Left lung (tissue), 10 donors: ENCODE data around the gene C11orf68. TPM values are rescaled to one million over a fixed set of nuclear protein-coding genes. Genes with fewer than 3 reads are reported as not detected.
A peak's percentile ranks its signal among the peaks of the same experiment; 100 is the strongest.

Experiments used
- ATAC-seq: fragments of 200-7000 bp; cut with Tn5 transposase; one replicate; pipeline ENCODE4 v1.9.1; 2020; ENCODE audit warnings: moderate library complexity
- DNase-seq, 4 donors: peaks; one replicate each; pipeline ENCODE4 v3.0.0-alpha.2; 2013 to 2020
- H3K27ac ChIP-seq, 2 donors: fragments of 200-600 bp; sonication (generic) in 1 of 2; one replicate each; pipeline versions ENCODE4 v1.5.0 to v1.8.0; 2020 to 2021
- H3K27me3 ChIP-seq, 2 donors: fragments of 200-600 bp; sonication (generic) in 1 of 2; one replicate each; pipeline versions ENCODE4 v1.5.0 to v1.8.0; 2020 to 2021
- H3K36me3 ChIP-seq, 2 donors: fragments of 200-600 bp; sonication (generic) in 1 of 2; one replicate each; pipeline versions ENCODE4 v1.5.0 to v1.8.0; 2020 to 2021
- H3K4me1 ChIP-seq, 2 donors: fragments of 200-600 bp; one replicate each; pipeline ENCODE4 v1.8.0; 2021
- H3K4me3 ChIP-seq, 2 donors: fragments of 200-600 bp; sonication (generic) in 1 of 2; one replicate each; pipeline versions ENCODE4 v1.5.0 to v1.8.0; 2020 to 2021; ENCODE audit warnings: mild to moderate bottlenecking in 1 of 2
- H3K9me3 ChIP-seq, 2 donors: fragments of 200-600 bp; sonication (generic) in 1 of 2; one replicate each; pipeline versions ENCODE4 v1.5.0 to v1.8.0; 2020 to 2021
- intact Hi-C, 2 donors: fragments of 100-400 bp; cut with DNase I; formaldehyde crosslinking; loops; one replicate each; pipeline versions ENCODE4 v1.11.2 to v1.14.2; 2022
- polyA plus RNA-seq, 6 donors: library from polyadenylated mRNA; unstranded; fragments of 120-200 nt; gene quantifications; one replicate each; pipeline ENCODE4 v1.2.1, GENCODE V29; 2013; ENCODE audit not compliant: insufficient read length in 6 of 6
- total RNA-seq, 2 donors: library from RNA; stranded (reverse); fragmentation: NEBNext Ultra II Directional; extraction: Animal tissue kit (Norgen Biotek cat#: 25700); gene quantifications; one replicate each; pipeline ENCODE4 v1.2.1, GENCODE V29; 2021
- TF ChIP-seq, protein P1 (sequence below), 2 donors: fragments of 200-600 bp; sonication (generic) in 1 of 2; IDR thresholded peaks; one replicate each; pipeline versions ENCODE4 v1.5.0 to v1.8.0; 2021; ENCODE audit warnings: antibody characterized with exemption in 2 of 2
- donor health status: DM: no; HTN: yes; CAD: no.
- donor health status: DM: no; HTN: no; CAD: no.

C11orf68 gene
- total and polyA plus RNA-seq, 8 donors = 29.6 to 36.9 (median 34.2) TPM

DNA sequence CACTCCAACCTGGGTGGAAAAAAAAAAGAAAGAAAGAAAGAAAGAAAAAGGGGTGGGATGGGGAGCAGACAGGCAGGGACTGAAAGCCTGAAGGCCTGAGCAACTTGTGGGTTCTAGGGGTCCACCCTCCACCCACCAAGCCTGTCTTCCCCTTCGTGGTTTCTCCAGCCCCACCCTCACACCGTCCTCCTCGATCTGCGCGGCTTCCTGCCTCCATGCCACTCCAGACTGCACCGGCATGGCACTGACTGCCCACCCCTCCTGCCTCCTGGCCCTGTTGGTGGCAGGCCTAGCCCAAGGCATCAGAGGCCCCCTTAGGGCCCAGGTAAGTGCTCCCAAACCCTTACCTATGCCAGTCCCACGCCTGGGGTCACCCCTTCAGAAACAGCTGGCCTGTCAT is 39.2 kb downstream of the C11orf68 start, which contains the start of gene CTSW:
Gene CTSW (plus strand): TSS at position 221 of the 400 bp plus-strand sequence. CDS start 18 bp downstream, at position 239.
- no peak within 1 kb of the TSS for H3K27ac ChIP-seq
- peak within 1 kb of the TSS in 1 of 2 donors; percentile 14 for H3K4me3 ChIP-seq
- peak in 1 of 4 donors; percentile 78 for DNase-seq
- peaks cover 0 to 14% of the 10 kb centered on the region in 2 donors for H3K4me1 ChIP-seq
- no peaks in the 10 kb centered on the region for H3K9me3 ChIP-seq
- H3K27me3 ChIP-seq = no peaks in the 10 kb centered on the region
- peaks cover 0 to 26% of the 10 kb centered on the region in 2 donors for H3K36me3 ChIP-seq
- intact Hi-C loops = loop anchor here in 1 of 2 donors (10.0 kb wide), 1 partner anchor 105 kb away; no protein-coding TSS in a partner anchor
- TF ChIP-seq, protein P1, sequence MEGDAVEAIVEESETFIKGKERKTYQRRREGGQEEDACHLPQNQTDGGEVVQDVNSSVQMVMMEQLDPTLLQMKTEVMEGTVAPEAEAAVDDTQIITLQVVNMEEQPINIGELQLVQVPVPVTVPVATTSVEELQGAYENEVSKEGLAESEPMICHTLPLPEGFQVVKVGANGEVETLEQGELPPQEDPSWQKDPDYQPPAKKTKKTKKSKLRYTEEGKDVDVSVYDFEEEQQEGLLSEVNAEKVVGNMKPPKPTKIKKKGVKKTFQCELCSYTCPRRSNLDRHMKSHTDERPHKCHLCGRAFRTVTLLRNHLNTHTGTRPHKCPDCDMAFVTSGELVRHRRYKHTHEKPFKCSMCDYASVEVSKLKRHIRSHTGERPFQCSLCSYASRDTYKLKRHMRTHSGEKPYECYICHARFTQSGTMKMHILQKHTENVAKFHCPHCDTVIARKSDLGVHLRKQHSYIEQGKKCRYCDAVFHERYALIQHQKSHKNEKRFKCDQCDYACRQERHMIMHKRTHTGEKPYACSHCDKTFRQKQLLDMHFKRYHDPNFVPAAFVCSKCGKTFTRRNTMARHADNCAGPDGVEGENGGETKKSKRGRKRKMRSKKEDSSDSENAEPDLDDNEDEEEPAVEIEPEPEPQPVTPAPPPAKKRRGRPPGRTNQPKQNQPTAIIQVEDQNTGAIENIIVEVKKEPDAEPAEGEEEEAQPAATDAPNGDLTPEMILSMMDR (IDR thresholded peaks at IDR 0.05) = no peak
- peak; percentile 19 for ATAC-seq

DNA sequence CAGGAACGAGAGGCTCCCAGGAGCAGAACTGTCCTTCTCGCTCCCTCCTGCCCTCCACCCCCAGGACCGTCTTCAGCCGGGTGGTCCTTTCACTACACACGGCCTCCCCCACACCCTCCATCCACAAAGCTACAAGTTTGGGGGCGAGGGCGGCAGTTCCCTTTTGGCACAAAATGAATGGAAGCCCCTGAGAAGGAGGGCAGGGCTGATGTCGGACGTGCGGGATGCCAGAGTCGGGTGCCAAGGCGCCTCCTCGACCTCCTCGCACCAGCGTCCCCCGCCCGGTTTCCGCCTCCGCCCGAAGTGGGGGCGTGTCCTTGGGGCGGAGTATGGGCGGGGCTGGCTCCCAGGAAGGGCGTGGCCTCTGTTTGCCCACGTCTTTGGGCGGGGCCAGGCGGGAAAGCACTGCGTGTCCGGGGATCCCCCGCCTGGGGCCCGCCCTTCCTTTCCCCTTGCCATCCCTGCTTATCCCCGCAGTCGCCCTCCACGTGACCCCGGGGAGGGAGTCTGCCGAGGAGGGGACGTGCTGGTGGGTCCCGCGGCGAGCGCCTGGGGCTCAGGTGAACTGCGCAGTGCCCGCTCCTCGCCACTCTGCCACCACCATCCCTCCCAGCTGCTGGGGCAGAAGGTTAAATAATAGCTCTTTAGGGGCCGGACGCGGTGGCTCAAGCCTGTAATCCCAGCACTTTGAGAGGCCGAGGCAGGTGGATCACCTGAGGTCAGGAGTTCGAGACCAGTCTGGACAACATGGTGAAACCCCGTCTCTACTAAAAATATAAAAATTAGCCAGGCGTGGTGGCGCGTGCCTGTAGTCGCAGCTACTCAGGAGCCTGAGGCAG is 45.3 kb downstream of the C11orf68 start:
- peak overlapping the region; percentile 80 to 84 for H3K27ac ChIP-seq
- ATAC-seq (peak; percentile 98), DNase-seq (peak; percentile 95 to 99 (median 96))
- peaks cover 0 to 1% of the 10 kb centered on the region in 2 donors for H3K36me3 ChIP-seq
- TF ChIP-seq, protein P1 (IDR thresholded peaks at IDR 0.05) = no peak
- H3K9me3 ChIP-seq = no peaks in the 10 kb centered on the region
- intact Hi-C loops = no loop called here
- no peaks in the 10 kb centered on the region for H3K27me3 ChIP-seq
- H3K4me3 ChIP-seq = peak overlapping the region; percentile 45 to 58
- H3K4me1 ChIP-seq = peaks cover 0 to 45% of the 10 kb centered on the region in 2 donors

DNA sequence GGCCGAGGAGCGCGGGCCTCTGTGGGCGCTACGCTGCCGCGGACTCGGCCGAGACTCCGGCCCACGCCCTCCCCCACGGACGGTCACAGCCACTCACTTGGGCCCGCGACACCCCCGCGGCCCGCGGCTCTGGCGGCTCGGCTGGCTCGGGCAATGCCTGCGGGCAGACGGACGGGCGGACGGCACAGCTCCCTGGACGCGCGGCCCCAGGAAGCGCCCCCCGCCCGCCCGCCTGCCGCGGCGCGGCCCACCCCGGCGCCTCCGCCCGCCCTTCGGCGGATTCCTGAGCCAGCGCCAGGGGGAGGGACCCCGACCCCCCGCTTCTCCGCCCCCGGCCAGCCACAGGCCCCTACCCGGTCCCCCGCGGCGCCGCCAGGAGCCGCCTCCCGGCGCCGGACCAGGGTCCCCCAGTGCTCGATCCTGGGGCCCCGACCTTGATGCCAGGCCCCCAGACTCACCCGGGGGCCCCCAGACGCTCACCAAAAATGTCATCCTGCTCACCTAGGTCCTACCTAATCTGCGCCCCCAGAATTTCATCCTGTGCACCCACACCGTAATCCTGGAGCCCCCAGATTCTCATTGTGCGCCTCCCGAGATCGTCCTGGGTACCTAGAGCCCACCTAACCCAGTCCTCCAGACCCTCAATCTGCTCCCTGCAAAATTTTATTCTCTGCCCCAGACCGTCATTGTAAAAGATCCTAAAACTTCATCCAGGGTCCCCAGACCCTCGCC is 46.1 kb downstream of the C11orf68 start, which contains the start of gene EFEMP2:
Gene EFEMP2 (minus strand): TSS at position 215 of the 732 bp plus-strand sequence. CDS start 446 bp downstream, outside the sequence.
- Histone ChIP-seq H3K27ac (peak within 1 kb of the TSS; percentile 80 to 84), H3K4me3 (peak within 1 kb of the TSS; percentile 45 to 58), H3K36me3 (peaks cover 0 to 9% of the 10 kb centered on the region in 2 donors), H3K27me3 (no peaks in the 10 kb centered on the region), H3K4me1 (peaks cover 0 to 49% of the 10 kb centered on the region in 2 donors), H3K9me3 (no peaks in the 10 kb centered on the region)
- DNase-seq (peak in 3 of 4 donors; percentile 68 to 91 (median 86)), ATAC-seq (peak; percentile 41)
- TF ChIP-seq, protein P1 (IDR thresholded peaks at IDR 0.05) = no peak
- intact Hi-C loops = no loop called here

DNA sequence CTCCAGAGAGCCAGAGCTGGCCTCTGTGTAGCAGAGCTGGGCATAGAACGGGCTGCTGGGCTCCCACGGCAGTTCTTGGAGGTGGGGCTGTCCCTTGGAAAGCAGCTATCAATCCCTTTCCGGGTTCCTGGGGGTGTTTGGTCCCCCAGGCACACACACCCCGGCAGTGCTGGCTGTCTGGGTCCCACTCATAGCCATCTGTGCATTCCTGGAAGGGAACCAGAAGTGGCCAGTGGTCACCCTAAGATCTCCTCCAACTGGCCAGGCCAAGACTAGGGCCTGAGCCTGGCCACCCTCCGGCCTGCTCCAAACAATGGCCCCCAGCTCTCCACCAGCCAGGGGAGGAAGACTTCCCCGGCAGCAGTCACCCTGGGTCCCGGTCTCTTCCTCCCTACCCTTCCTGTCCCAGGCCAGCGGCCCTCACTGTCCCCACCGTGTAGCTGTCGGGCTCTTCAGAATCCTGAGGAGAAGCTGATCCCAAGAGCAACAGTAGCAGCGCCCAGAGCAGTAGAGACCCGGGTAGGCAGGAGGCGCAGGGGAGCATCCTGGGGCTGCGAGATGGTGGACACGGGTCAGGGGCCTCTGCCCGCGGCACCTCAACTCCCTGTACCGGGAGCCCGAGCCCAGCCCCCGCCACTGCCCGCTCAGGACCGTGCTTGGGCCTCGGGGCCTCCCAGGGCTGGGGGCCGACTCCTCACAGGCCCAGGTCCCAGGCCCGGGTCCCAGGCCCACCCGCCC is 46.9 kb downstream of the C11orf68 start:
- Histone ChIP-seq H3K4me1 (peaks cover 0 to 56% of the 10 kb centered on the region in 2 donors), H3K27me3 (no peaks in the 10 kb centered on the region), H3K36me3 (peaks cover 0 to 17% of the 10 kb centered on the region in 2 donors), H3K4me3 (peak overlapping the region; percentile 45 to 58), H3K27ac (peak overlapping the region; percentile 80 to 84), H3K9me3 (no peaks in the 10 kb centered on the region)
- TF ChIP-seq, protein P1 (IDR thresholded peaks at IDR 0.05) = no peak
- DNase-seq (peak in 2 of 4 donors; percentile 35 to 79), ATAC-seq (peak; percentile 1)
- intact Hi-C loops = no loop called here
